Ramos (cell line): ENCODE data around the gene CDH4.

Source experiments
- in situ Hi-C: fragments of 300-500 bp; cut with MboI; formaldehyde crosslinking; loops from one replicate; pipeline ENCODE4 v1.14.3; 2022; ENCODE audit warnings: low sequenced_read_pairs; ENCODE audit not compliant: unreplicated experiment

The CDH4 gene

GRCh38 chr20:61320691-61321425 is 68.8 kb downstream of the CDH4 start:
- in situ Hi-C loops = no loop called here

- in situ Hi-C loops = no loop called here
Measured at GRCh38 chr20:61321481-61321880, 69.4 kb downstream of the CDH4 start.

GRCh38 chr20:61322151-61322865 is 70.2 kb downstream of the CDH4 start:
- in situ Hi-C loops = no loop called here

GRCh38 chr20:61324906-61325305 is 72.8 kb downstream of the CDH4 start:
- in situ Hi-C loops = no loop called here

- in situ Hi-C loops = no loop called here
Measured at GRCh38 chr20:61325718-61326117, 73.7 kb downstream of the CDH4 start.

- in situ Hi-C loops = no loop called here
Measured at GRCh38 chr20:61328911-61329558, 77.0 kb downstream of the CDH4 start.

GRCh38 chr20:61330441-61330840 is 78.4 kb downstream of the CDH4 start:
- in situ Hi-C loops = no loop called here

GRCh38 chr20:61331543-61331942 is 79.5 kb downstream of the CDH4 start:
- in situ Hi-C loops = no loop called here

- in situ Hi-C loops = no loop called here
Measured at GRCh38 chr20:61332016-61332975, 80.2 kb downstream of the CDH4 start.

GRCh38 chr20:61333484-61334108 is 81.5 kb downstream of the CDH4 start:
- in situ Hi-C loops = no loop called here

GRCh38 chr20:61340157-61340556 is 88.1 kb downstream of the CDH4 start:
- in situ Hi-C loops = no loop called here

- in situ Hi-C loops = no loop called here
Measured at GRCh38 chr20:61341605-61342004, 89.5 kb downstream of the CDH4 start.

- in situ Hi-C loops = no loop called here
Measured at GRCh38 chr20:61343934-61344333, 91.9 kb downstream of the CDH4 start.

- in situ Hi-C loops = no loop called here
Measured at GRCh38 chr20:61345656-61346055, 93.6 kb downstream of the CDH4 start.

GRCh38 chr20:61346996-61347395 is 94.9 kb downstream of the CDH4 start:
- in situ Hi-C loops = no loop called here

- in situ Hi-C loops = no loop called here
Measured at GRCh38 chr20:61347443-61347842, 95.4 kb downstream of the CDH4 start.

GRCh38 chr20:61349447-61350165 is 97.5 kb downstream of the CDH4 start:
- in situ Hi-C loops = no loop called here

- in situ Hi-C loops = no loop called here
Measured at GRCh38 chr20:61350500-61351250, 98.6 kb downstream of the CDH4 start.
